ENCODE data around the gene FAM3C.

- TF ChIP-seq, protein P1, sequence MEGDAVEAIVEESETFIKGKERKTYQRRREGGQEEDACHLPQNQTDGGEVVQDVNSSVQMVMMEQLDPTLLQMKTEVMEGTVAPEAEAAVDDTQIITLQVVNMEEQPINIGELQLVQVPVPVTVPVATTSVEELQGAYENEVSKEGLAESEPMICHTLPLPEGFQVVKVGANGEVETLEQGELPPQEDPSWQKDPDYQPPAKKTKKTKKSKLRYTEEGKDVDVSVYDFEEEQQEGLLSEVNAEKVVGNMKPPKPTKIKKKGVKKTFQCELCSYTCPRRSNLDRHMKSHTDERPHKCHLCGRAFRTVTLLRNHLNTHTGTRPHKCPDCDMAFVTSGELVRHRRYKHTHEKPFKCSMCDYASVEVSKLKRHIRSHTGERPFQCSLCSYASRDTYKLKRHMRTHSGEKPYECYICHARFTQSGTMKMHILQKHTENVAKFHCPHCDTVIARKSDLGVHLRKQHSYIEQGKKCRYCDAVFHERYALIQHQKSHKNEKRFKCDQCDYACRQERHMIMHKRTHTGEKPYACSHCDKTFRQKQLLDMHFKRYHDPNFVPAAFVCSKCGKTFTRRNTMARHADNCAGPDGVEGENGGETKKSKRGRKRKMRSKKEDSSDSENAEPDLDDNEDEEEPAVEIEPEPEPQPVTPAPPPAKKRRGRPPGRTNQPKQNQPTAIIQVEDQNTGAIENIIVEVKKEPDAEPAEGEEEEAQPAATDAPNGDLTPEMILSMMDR (IDR thresholded peaks at IDR 0.05) = no peak
- TF ChIP-seq POLR2A (IDR thresholded peaks at IDR 0.05) = no peak
- no peak for TF ChIP-seq POLR2AphosphoS5 (IDR thresholded peaks at IDR 0.05)
- no peak for TF ChIP-seq EP300 (IDR thresholded peaks at IDR 0.05)
Measured at GRCh38 chr7:121397361-121397760, 1.3 kb upstream of the FAM3C start.

Measured in stomach (tissue), 4 donors.